HepG2 (cell line): ENCODE data around the gene VDAC1. TPM values are rescaled to one million over a fixed set of nuclear protein-coding genes. Genes with fewer than 3 reads are reported as not detected.

Experiments used
- ATAC-seq: fragments of 200-7000 bp; cut with Tn5 transposase; 3 replicates; pipeline ENCODE4 v1.9.1; 2020; ENCODE audit warnings: mild to moderate bottlenecking, moderate library complexity
- BruUV-seq: library from RNA; stranded (reverse); fragments of 400-500 nt; replicated peaks from 2 replicates; lab custom pipeline; 2021; lab: Mats Ljungman, UMichigan
- CTCF ChIA-PET: fragments of 300-600 bp; formaldehyde crosslinking; extraction: SDS; loops from one replicate; lab custom pipeline; 2021; ENCODE audit warnings: low total read pairs, inconsistent platforms, low intra/inter-chr PET ratio; lab: Yijun Ruan, JAX
- POLR2A ChIA-PET: fragments of 350-600 bp; sonication (Branson Sonifier 250); formaldehyde crosslinking; loops from one replicate; lab custom pipeline; 2020; ENCODE audit warnings: antibody characterized with exemption, inconsistent platforms; lab: Yijun Ruan, JAX
- DNase-seq: peaks from one replicate; pipeline ENCODE4 v3.0.0-alpha.2; 2015; ENCODE audit warnings: low spot score
- FAIRE-seq: peaks from 3 replicates; lab custom pipeline; 2011; peaks lifted over from hg19 to GRCh38; lab: Jason Lieb, UNC
- H2AFZ ChIP-seq: one replicate; pipeline ENCODE4 v1.6.1; 2011; ENCODE audit warnings: low read length, inconsistent platforms
- H3K27ac ChIP-seq: fragments of 300-600 bp; 3 replicates; pipeline ENCODE4 v1.8.0; 2011; ENCODE audit warnings: mixed run types, mild to moderate bottlenecking, mixed read lengths, low read length, inconsistent platforms; ENCODE audit not compliant: insufficient read depth; ENCODE audit errors: extremely low read length
- H3K27me3 ChIP-seq, 2 experiments: fragments of 200-600 bp in 1 of 2; 2 replicates in 1 of 2; 3 replicates in 1 of 2; pipeline versions ENCODE4 v1.6.0 to v1.8.0; 2011; ENCODE audit warnings: low read length in 2 of 2, mild to moderate bottlenecking in 2 of 2, moderate library complexity in 2 of 2, inconsistent platforms in 1 of 2; ENCODE audit not compliant: insufficient read depth in 2 of 2, control insufficient read depth in 1 of 2
- H3K36me3 ChIP-seq, 2 experiments: fragments of 200-600 bp in 1 of 2; replicated peaks in 1 of 2; 2 replicates in 1 of 2; 3 replicates in 1 of 2; pipeline versions ENCODE4 v1.5.1 to v1.8.0; 2011; ENCODE audit warnings: low read length in 2 of 2, inconsistent platforms in 1 of 2; ENCODE audit not compliant: insufficient read depth in 2 of 2, control insufficient read depth in 1 of 2
- H3K4me1 ChIP-seq: 2 replicates; pipeline ENCODE4 v1.5.1; 2012; ENCODE audit warnings: low read length, inconsistent platforms; ENCODE audit not compliant: insufficient read depth
- H3K4me2 ChIP-seq: 2 replicates; pipeline ENCODE4 v1.6.0; 2011; ENCODE audit warnings: low read depth, low read length, inconsistent platforms
- H3K4me3 ChIP-seq, 3 experiments: fragments of 200-600 bp in 1 of 3; sonication (generic), shearing (Covaris generic) in 1 of 3; replicated peaks in 1 of 3; 2 replicates each; pipeline ENCODE4 v1.5.1; 2011 to 2016; ENCODE audit warnings: low read length in 3 of 3, inconsistent platforms in 2 of 3, low read depth in 2 of 3, mild to moderate bottlenecking in 2 of 3, control low read depth in 1 of 3, mixed read lengths in 1 of 3; ENCODE audit not compliant: insufficient read depth in 1 of 3
- H3K79me2 ChIP-seq: one replicate; pipeline ENCODE4 v1.6.1; 2011; ENCODE audit warnings: low read length, inconsistent platforms; ENCODE audit not compliant: insufficient read depth
- H3K9ac ChIP-seq: 2 replicates; pipeline ENCODE4 v1.6.0; 2011; ENCODE audit warnings: mild to moderate bottlenecking, low read depth, low read length, inconsistent platforms; ENCODE audit not compliant: insufficient read depth
- H3K9me3 ChIP-seq: 2 replicates; pipeline ENCODE4 v1.5.1; 2012; ENCODE audit warnings: mild to moderate bottlenecking, low read length
- H4K20me1 ChIP-seq: 2 replicates; pipeline ENCODE4 v1.6.0; 2011; ENCODE audit warnings: inconsistent platforms, mild to moderate bottlenecking, low read length, moderate library complexity; ENCODE audit not compliant: insufficient read depth
- GATAD2A ChIP-seq: IDR thresholded peaks from 2 replicates; pipeline ENCODE4 v1.6.1; 2016
- GLMP ChIP-seq: sonication (generic); formaldehyde crosslinking; IDR thresholded peaks from 2 replicates; pipeline ENCODE4 v1.9.0; 2021; ENCODE audit warnings: missing genetic modification reagents, mild to moderate bottlenecking, borderline replicate concordance
- HNRNPLL ChIP-seq: fragments of 200-400 bp; formaldehyde crosslinking; IDR thresholded peaks from 2 replicates; pipeline ENCODE4 v1.6.1; 2017; ENCODE audit warnings: mild to moderate bottlenecking, low read depth, low read length; ENCODE audit not compliant: poor library complexity, severe bottlenecking
- IRF9 ChIP-seq: sonication (generic); formaldehyde crosslinking; IDR thresholded peaks from 2 replicates; pipeline ENCODE4 v1.8.0; 2022; ENCODE audit warnings: missing genetic modification reagents, mild to moderate bottlenecking, borderline replicate concordance
- NCOA2 ChIP-seq: sonication (generic); formaldehyde crosslinking; IDR thresholded peaks from 2 replicates; pipeline ENCODE4 v1.8.0; 2022; ENCODE audit warnings: inconsistent platforms
- POGZ ChIP-seq: sonication (generic); formaldehyde crosslinking; IDR thresholded peaks from 2 replicates; pipeline ENCODE4 v1.4.0; 2020; ENCODE audit warnings: mild to moderate bottlenecking, missing genetic modification reagents
- SIX1 ChIP-seq: sonication (generic); formaldehyde crosslinking; IDR thresholded peaks from 2 replicates; pipeline ENCODE4 v1.4.0; 2020; ENCODE audit warnings: missing genetic modification reagents, borderline replicate concordance
- TBP ChIP-seq: sonication (generic); formaldehyde crosslinking; IDR thresholded peaks from 2 replicates; pipeline ENCODE4 v1.5.0; 2020; ENCODE audit warnings: missing genetic modification reagents
- ZNF484 ChIP-seq: sonication (generic); formaldehyde crosslinking; IDR thresholded peaks from 2 replicates; pipeline ENCODE4 v1.5.1; 2020; ENCODE audit warnings: mild to moderate bottlenecking, low read depth, missing genetic modification reagents, borderline replicate concordance
- WGBS: methylation state at CpG from one replicate; pipeline ENCODE4 v1.1.6; 2017; ENCODE audit warnings: low lambda C conversion rate; 5-methylcytosine and 5-hydroxymethylcytosine counted together
- in situ Hi-C: cut with HindIII; loops from 2 replicates; pipeline ENCODE4 v1.10.0; 2017; ENCODE audit warnings: low pct_unique_long_range_greater_than_20kb; ENCODE audit not compliant: extremely low pct_ligation_motif_present
- intact Hi-C: fragments of 100-400 bp; cut with micrococcal nuclease; formaldehyde crosslinking; loops from one replicate; pipeline ENCODE4 v1.10.0; 2022; ENCODE audit not compliant: unreplicated experiment
- polyA plus RNA-seq, 8 experiments: library from polyadenylated mRNA; depleted of rRNA in 3 of 8; stranded (reverse) in 7 of 8; unstranded in 1 of 8; fragments of >200 nt; fragmentation: Illumina TruSeq in 4 of 8; extraction: Trizol in 4 of 8; gene quantifications; 2 replicates each; pipeline versions ENCODE4 v1.2.1 to v1.2.3, GENCODE V29; 2011 to 2016; ENCODE audit warnings: low read depth in 4 of 8, missing spikeins in 1 of 8, mixed read lengths in 1 of 8; ENCODE audit not compliant: insufficient read depth in 1 of 8
- total RNA-seq, 5 experiments: library from RNA; depleted of rRNA; stranded (reverse); fragments of >200 nt; fragmentation: Illumina TruSeq; extraction: Trizol; gene quantifications; 2 replicates each; pipeline ENCODE4 v1.2.3, GENCODE V29; 2016; ENCODE audit warnings: low read depth in 1 of 5

The VDAC1 gene
- total and polyA plus RNA-seq, 2 of the 13 experiments (the other 11 are each of a cell fraction or from before 2014, with no cell fraction given), result 112 to 380 TPM

GRCh38 chr5:134025786-134026185 lies 21.0 kb upstream of the VDAC1 start:
- no peak for TF ChIP-seq TBP
- TF ChIP-seq GATAD2A (CRISPR knock-in tag), result no peak
- no peak for TF ChIP-seq POGZ (CRISPR knock-in tag)
- TF ChIP-seq SIX1, result no peak
- no peak for TF ChIP-seq HNRNPLL
- TF ChIP-seq GLMP (CRISPR knock-in tag), result no peak
- TF ChIP-seq NCOA2, result no peak
- no peak for TF ChIP-seq IRF9
- no peak for TF ChIP-seq ZNF484
- POLR2A ChIA-PET, result interaction anchor here (0.5 to 2.2 kb wide), 8 partner anchors 8 to 150 kb away, joined by 3 to 13 read pairs (median 6); partner anchors contain the start of genes TCF7 and VDAC1
- BruUV-seq, result no TSS peak
- no peak overlapping the region for H3K9ac ChIP-seq
- DNase-seq, result no peak
- no peak overlapping the region for H3K4me2 ChIP-seq
- no peaks in the 10 kb centered on the region for H3K36me3 ChIP-seq
- CTCF ChIA-PET, result interaction anchor here (1.2 to 4.3 kb wide), 3 partner anchors 13 to 120 kb away, joined by 4 to 47 read pairs (median 4); no protein-coding TSS in a partner anchor
- in situ Hi-C loops, result no loop called here
- FAIRE-seq, result no peak
- no peak for ATAC-seq
- no peaks in the 10 kb centered on the region for H3K79me2 ChIP-seq
- H4K20me1 ChIP-seq, result no peaks in the 10 kb centered on the region
- H2AFZ ChIP-seq, result no peak overlapping the region
- intact Hi-C loops, result loop anchor here (1.0 kb wide), 1 partner anchor 13 kb away; no protein-coding TSS in a partner anchor
- H3K9me3 ChIP-seq, result no peaks in the 10 kb centered on the region
- no peaks in the 10 kb centered on the region for H3K27me3 ChIP-seq
- WGBS, result 64% methylated on average over 5 of the region's 5 CpGs
- H3K27ac ChIP-seq, result no peak overlapping the region
- no peak overlapping the region for H3K4me3 ChIP-seq
- peaks cover 24% of the 10 kb centered on the region for H3K4me1 ChIP-seq
